ENCODE data around the gene RIMS3. TPM values are rescaled to one million over a fixed set of nuclear protein-coding genes. Genes with fewer than 3 reads are reported as not detected.

The RIMS3 gene
- total and polyA plus RNA-seq, 2 donors from 2014 or later = 1.6 to 6.2 TPM

DNA sequence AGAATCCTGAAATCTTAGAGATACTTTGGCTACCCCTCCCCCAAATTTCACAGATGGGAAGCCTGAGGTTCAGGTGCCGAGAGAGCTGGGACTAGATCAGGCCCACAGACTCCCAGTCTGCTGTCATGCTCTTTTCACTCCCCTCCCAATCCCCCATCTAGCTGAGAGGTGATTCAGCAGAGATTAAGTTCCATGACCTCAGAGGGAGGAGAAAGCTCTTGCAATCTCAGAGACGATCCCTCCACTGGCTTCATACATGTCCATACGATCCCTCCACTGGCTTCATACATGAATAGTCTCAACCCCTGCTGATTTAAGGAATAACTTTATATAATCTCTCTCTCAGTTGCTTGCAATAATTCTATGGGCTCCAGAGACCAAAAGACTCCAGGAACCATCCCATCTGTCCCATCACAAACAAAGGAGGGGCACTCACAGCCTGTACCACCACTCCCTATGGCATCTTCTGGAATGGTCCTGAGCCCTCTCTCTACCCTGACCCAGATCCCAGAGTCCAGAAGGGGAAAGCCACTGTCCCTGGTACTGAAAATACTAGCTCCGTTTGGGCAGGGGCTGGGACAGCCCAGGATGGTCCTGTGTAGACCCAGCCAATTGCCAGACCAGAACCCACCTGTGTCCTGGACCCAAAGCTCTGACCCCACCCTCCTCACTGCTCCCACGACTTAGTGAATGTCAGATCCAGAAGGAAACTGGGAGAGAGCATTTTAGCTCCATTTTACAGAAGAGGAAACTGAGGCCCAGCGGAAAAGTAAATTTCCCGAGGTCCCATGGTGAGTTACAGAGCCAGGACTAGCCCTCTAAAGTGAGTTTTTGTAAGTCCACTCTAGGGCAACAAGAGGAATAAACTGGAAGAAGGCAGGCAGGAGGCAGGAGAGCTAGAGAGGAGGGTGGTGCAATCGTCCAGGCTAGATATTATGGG, 27.1 kb downstream of the RIMS3 start:
- DNase-seq (peak in 1 of 5 donors; percentile 8), FAIRE-seq (no peak)
- H3K4me3 ChIP-seq (ENCODE audit: low read length in 3 of 3) = no peak overlapping the region
- TF ChIP-seq, protein P1, sequence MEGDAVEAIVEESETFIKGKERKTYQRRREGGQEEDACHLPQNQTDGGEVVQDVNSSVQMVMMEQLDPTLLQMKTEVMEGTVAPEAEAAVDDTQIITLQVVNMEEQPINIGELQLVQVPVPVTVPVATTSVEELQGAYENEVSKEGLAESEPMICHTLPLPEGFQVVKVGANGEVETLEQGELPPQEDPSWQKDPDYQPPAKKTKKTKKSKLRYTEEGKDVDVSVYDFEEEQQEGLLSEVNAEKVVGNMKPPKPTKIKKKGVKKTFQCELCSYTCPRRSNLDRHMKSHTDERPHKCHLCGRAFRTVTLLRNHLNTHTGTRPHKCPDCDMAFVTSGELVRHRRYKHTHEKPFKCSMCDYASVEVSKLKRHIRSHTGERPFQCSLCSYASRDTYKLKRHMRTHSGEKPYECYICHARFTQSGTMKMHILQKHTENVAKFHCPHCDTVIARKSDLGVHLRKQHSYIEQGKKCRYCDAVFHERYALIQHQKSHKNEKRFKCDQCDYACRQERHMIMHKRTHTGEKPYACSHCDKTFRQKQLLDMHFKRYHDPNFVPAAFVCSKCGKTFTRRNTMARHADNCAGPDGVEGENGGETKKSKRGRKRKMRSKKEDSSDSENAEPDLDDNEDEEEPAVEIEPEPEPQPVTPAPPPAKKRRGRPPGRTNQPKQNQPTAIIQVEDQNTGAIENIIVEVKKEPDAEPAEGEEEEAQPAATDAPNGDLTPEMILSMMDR (IDR thresholded peaks at IDR 0.05; ENCODE audit: borderline replicate concordance, extremely low read depth, insufficient read depth) = no peak
- H3K9ac ChIP-seq (ENCODE audit: low read length in 3 of 3) = no peak overlapping the region
- intact Hi-C loops (cut with DNase I) = no loop called here
- H3K4me1 ChIP-seq (ENCODE audit: control insufficient read depth in 2 of 3, insufficient read depth in 2 of 3, low read depth in 1 of 3, low read length in 3 of 3) = peaks cover 0 to 5% (median 0%) of the 10 kb centered on the region in 3 donors
- H3K27ac ChIP-seq (ENCODE audit: low read depth in 2 of 2, low read length in 2 of 2) = no peak overlapping the region
- no peaks in the 10 kb centered on the region for H3K27me3 ChIP-seq (ENCODE audit: control insufficient read depth, insufficient read depth, low read length)
- H3K36me3 ChIP-seq (ENCODE audit: control insufficient read depth in 2 of 3, insufficient read depth in 3 of 3, low read length in 3 of 3) = no peaks in the 10 kb centered on the region
- no peaks in the 10 kb centered on the region for H3K9me3 ChIP-seq (ENCODE audit: control insufficient read depth in 2 of 3, insufficient read depth in 1 of 3, low read length in 3 of 3)

DNA sequence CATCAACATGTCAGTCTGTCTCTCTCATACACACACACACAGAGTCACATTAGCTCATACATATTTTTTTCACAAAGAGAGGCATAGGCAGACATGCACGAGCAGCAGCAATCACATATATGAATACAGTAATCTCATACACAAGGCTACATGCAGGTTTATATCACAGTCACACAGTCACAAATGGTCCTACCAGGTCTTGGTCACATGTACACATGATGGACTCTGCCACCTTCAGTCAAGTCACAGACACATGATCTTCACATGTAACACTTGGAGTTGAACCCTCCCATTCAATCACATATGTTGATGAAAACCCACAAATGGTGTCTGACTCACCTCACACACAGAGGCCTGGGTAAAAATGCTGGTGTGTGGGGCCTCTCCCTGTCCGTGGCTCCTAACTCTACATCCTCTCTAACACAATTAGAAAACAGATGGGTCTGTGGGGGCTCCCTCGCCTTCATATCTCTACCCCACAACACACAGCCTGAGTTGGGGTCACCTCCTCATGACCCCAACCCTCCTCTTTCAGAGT, 27.9 kb downstream of the RIMS3 start:
- FAIRE-seq (no peak), DNase-seq (no peak)
- no peak overlapping the region for H3K27ac ChIP-seq (ENCODE audit: low read depth in 2 of 2, low read length in 2 of 2)
- TF ChIP-seq, protein P1 (IDR thresholded peaks at IDR 0.05; ENCODE audit: borderline replicate concordance, extremely low read depth, insufficient read depth) = no peak
- peaks cover 0 to 5% (median 0%) of the 10 kb centered on the region in 3 donors for H3K4me1 ChIP-seq (ENCODE audit: control insufficient read depth in 2 of 3, insufficient read depth in 2 of 3, low read depth in 1 of 3, low read length in 3 of 3)
- no peaks in the 10 kb centered on the region for H3K36me3 ChIP-seq (ENCODE audit: control insufficient read depth in 2 of 3, insufficient read depth in 3 of 3, low read length in 3 of 3)
- no peak overlapping the region for H3K9ac ChIP-seq (ENCODE audit: low read length in 3 of 3)
- no peaks in the 10 kb centered on the region for H3K27me3 ChIP-seq (ENCODE audit: control insufficient read depth, insufficient read depth, low read length)
- H3K4me3 ChIP-seq (ENCODE audit: low read length in 3 of 3) = no peak overlapping the region
- no peaks in the 10 kb centered on the region for H3K9me3 ChIP-seq (ENCODE audit: control insufficient read depth in 2 of 3, insufficient read depth in 1 of 3, low read length in 3 of 3)
- intact Hi-C loops (cut with DNase I) = no loop called here

DNA sequence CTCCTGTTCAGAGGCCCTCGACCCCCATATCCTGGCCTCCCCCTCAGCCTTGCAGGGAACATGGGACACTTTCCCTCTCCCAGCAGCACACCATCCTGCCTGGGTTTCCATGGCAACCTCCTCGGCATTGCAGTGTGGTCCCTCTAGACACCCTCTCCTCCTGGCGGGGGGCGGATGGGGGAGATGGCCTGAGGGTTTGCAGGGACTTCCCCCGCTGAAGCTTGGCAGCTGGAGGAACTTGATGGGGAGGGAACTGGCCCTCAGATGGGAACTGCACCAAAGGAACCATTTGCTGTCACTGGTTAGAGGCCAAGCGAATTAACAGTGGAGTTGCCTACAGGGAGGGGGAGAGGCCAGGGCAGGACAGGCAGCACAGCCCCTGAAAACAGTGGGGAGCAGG, 28.7 kb downstream of the RIMS3 start:
- no peak overlapping the region for H3K4me3 ChIP-seq (ENCODE audit: low read length in 3 of 3)
- no peaks in the 10 kb centered on the region for H3K36me3 ChIP-seq (ENCODE audit: control insufficient read depth in 2 of 3, insufficient read depth in 3 of 3, low read length in 3 of 3)
- H3K9me3 ChIP-seq (ENCODE audit: control insufficient read depth in 2 of 3, insufficient read depth in 1 of 3, low read length in 3 of 3) = no peaks in the 10 kb centered on the region
- no peak for DNase-seq
- no peak overlapping the region for H3K9ac ChIP-seq (ENCODE audit: low read length in 3 of 3)
- H3K27ac ChIP-seq (ENCODE audit: low read depth in 2 of 2, low read length in 2 of 2) = no peak overlapping the region
- H3K27me3 ChIP-seq (ENCODE audit: control insufficient read depth, insufficient read depth, low read length) = no peaks in the 10 kb centered on the region
- intact Hi-C loops (cut with DNase I) = no loop called here
- FAIRE-seq = no peak
- TF ChIP-seq, protein P1 (IDR thresholded peaks at IDR 0.05; ENCODE audit: borderline replicate concordance, extremely low read depth, insufficient read depth) = no peak
- H3K4me1 ChIP-seq (ENCODE audit: control insufficient read depth in 2 of 3, insufficient read depth in 2 of 3, low read depth in 1 of 3, low read length in 3 of 3) = peaks cover 0 to 4% (median 0%) of the 10 kb centered on the region in 3 donors
